ENCODE measurements around the gene PSMB7.

Gene PSMB7

GRCh38 chr9:124358631-124359030, 56.6 kb downstream of the PSMB7 start:
- TF ChIP-seq, protein P1, sequence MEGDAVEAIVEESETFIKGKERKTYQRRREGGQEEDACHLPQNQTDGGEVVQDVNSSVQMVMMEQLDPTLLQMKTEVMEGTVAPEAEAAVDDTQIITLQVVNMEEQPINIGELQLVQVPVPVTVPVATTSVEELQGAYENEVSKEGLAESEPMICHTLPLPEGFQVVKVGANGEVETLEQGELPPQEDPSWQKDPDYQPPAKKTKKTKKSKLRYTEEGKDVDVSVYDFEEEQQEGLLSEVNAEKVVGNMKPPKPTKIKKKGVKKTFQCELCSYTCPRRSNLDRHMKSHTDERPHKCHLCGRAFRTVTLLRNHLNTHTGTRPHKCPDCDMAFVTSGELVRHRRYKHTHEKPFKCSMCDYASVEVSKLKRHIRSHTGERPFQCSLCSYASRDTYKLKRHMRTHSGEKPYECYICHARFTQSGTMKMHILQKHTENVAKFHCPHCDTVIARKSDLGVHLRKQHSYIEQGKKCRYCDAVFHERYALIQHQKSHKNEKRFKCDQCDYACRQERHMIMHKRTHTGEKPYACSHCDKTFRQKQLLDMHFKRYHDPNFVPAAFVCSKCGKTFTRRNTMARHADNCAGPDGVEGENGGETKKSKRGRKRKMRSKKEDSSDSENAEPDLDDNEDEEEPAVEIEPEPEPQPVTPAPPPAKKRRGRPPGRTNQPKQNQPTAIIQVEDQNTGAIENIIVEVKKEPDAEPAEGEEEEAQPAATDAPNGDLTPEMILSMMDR (conservative IDR thresholded peaks at IDR 0.05; ENCODE audit: low read depth, low read length), result no peak
- DNase-seq (ENCODE audit: low read depth), result no peak
- no peak overlapping the region for H3K4me3 ChIP-seq (ENCODE audit: low read length)

DNA sequence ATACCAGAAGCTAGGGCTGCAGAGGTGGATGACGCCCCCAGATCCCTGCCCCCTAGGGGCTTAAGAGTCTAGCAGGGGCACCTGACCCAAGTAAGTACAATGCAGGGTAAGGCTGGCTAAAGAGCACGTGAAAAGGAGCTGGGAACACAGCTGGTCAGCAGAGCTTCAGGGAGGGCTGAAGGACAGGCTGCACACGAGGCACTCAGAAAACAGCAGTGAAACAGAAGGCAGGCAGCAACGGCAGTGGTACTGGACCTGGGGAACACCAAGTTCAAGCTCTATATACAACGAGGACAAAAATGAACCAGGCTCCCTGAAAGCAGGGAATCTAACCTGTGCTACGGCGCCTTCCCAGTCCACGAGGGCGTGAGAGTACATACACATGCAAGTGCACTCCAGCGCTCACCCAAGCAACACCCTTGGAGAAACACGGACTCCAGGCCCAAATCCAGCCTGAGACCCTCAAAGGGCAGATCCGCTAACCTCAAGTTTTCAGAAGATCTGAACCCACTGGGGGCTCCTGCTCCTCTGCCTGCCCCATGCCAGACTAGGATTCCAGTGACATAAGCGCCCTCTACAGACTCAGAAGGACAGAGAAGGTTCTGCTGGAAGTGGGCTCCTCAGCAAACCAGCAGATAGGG, 57.4 kb downstream of the PSMB7 start:
- TF ChIP-seq, protein P1 (conservative IDR thresholded peaks at IDR 0.05; ENCODE audit: low read depth, low read length), result peak; percentile 43
- peak; percentile 63 for DNase-seq (ENCODE audit: low read depth)
- no peak overlapping the region for H3K4me3 ChIP-seq (ENCODE audit: low read length)

GRCh38 chr9:124356745-124357390, 58.4 kb downstream of the PSMB7 start:
- TF ChIP-seq, protein P1 (conservative IDR thresholded peaks at IDR 0.05; ENCODE audit: low read depth, low read length), result no peak
- no peak overlapping the region for H3K4me3 ChIP-seq (ENCODE audit: low read length)
- DNase-seq (ENCODE audit: low read depth), result no peak

GRCh38 chr9:124355941-124356744, 59.1 kb downstream of the PSMB7 start:
- no peak overlapping the region for H3K4me3 ChIP-seq (ENCODE audit: low read length)
- DNase-seq (ENCODE audit: low read depth), result no peak
- TF ChIP-seq, protein P1 (conservative IDR thresholded peaks at IDR 0.05; ENCODE audit: low read depth, low read length), result no peak

GRCh38 chr9:124355039-124355940, 60.0 kb downstream of the PSMB7 start:
- no peak overlapping the region for H3K4me3 ChIP-seq (ENCODE audit: low read length)
- no peak for DNase-seq (ENCODE audit: low read depth)
- TF ChIP-seq, protein P1 (conservative IDR thresholded peaks at IDR 0.05; ENCODE audit: low read depth, low read length), result no peak

DNA sequence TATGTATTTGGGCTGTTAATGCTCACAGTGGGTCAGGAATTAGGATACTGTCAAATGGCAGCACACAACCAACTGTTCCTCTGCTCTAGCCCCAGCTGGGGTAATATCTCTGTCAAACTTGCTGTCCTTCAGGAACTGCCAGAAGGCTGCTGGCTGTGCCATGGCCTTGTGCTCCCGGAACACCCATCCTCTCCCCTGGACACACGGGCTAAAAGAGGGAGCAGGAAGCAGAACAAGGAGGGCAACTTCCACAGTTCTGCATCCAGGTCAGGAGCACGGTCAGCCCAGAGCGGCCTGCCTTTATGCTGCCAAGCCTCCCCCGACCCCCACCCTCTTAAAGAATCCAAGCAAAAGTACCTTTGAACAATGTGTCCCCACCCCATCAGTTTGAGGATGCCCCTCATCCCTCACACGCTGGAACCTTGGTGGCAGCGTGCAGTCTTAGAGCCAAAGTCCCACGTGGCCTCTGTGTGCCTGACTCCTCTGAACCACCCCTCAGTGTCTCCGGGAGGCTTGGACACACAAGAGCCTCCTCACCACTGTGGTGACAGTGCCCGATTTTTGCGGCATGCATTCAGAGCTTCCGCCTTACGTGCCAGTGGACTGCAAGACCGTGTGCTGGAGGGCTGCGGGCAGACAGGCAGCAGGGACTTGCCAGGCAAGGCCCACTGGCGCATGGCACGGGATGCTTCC, 60.8 kb downstream of the PSMB7 start:
- TF ChIP-seq, protein P1 (conservative IDR thresholded peaks at IDR 0.05; ENCODE audit: low read depth, low read length), result no peak
- H3K4me3 ChIP-seq (ENCODE audit: low read length), result no peak overlapping the region
- DNase-seq (ENCODE audit: low read depth), result no peak
